K562 (cell line): ENCODE results near the gene SPATA24. TPM values are rescaled to one million over a fixed set of nuclear protein-coding genes. Genes with fewer than 3 reads are reported as not detected.

Source experiments
- ATAC-seq: fragments of 200-7000 bp; cut with Tn5 transposase; 3 replicates; pipeline ENCODE4 v1.9.1; 2020; ENCODE audit warnings: moderate library complexity
- BruUV-seq: library from RNA; stranded (reverse); fragments of 400-500 nt; replicated peaks from 2 replicates; lab custom pipeline; 2021; lab: Mats Ljungman, UMichigan
- CTCF ChIA-PET: fragments of 300-600 bp; formaldehyde crosslinking; extraction: SDS; loops from one replicate; lab custom pipeline; 2021; ENCODE audit warnings: low intra/inter-chr PET ratio; lab: Yijun Ruan, JAX
- POLR2A ChIA-PET: fragments of 300-600, 350-650 bp; sonication (Branson Sonifier 250); formaldehyde crosslinking; extraction: SDS; loops from one replicate; lab custom pipeline; 2021; ENCODE audit warnings: antibody characterized with exemption, inconsistent platforms; lab: Yijun Ruan, JAX
- DNase-seq, 4 experiments: peaks; one replicate each; pipeline versions ENCODE4 v3.0.0 to v3.0.0-alpha.2; 2011 to 2018; ENCODE audit warnings: low spot score in 3 of 4, mixed read lengths in 3 of 4; ENCODE audit errors: extremely low read depth in 1 of 4
- FAIRE-seq: peaks from 2 replicates; lab custom pipeline; 2011; peaks lifted over from hg19 to GRCh38; lab: Jason Lieb, UNC
- H2AFZ ChIP-seq: 2 replicates; pipeline ENCODE4 v1.6.0; 2011; ENCODE audit warnings: low read depth, low read length, control low read depth, inconsistent platforms
- H3K27ac ChIP-seq: fragments of 200-600 bp; 3 replicates; pipeline ENCODE4 v1.8.0; 2011; ENCODE audit warnings: low read depth, mild to moderate bottlenecking, control low read depth, inconsistent platforms, low read length, moderate library complexity, mixed read lengths; ENCODE audit errors: extremely low read depth
- H3K27me3 ChIP-seq, 2 experiments: fragments of 300-600 bp in 1 of 2; 2 replicates in 1 of 2; 3 replicates in 1 of 2; pipeline versions ENCODE4 v1.6.0 to v1.8.0; 2011; ENCODE audit warnings: inconsistent platforms in 2 of 2, low read length in 2 of 2, mild to moderate bottlenecking in 1 of 2, mixed read lengths in 1 of 2, moderate library complexity in 1 of 2; ENCODE audit not compliant: control insufficient read depth in 2 of 2, insufficient read depth in 2 of 2
- H3K36me3 ChIP-seq: fragments of 300-600 bp; 3 replicates; pipeline ENCODE4 v1.8.0; 2011; ENCODE audit warnings: mild to moderate bottlenecking, low read length, inconsistent platforms; ENCODE audit not compliant: control insufficient read depth, insufficient read depth
- H3K4me1 ChIP-seq, 2 experiments: fragments of 200-600 bp in 1 of 2; replicated peaks in 1 of 2; 2 replicates in 1 of 2; 3 replicates in 1 of 2; pipeline versions ENCODE4 v1.5.1 to v1.8.0; 2011; ENCODE audit warnings: inconsistent platforms in 2 of 2, low read length in 2 of 2, mild to moderate bottlenecking in 1 of 2, mixed read lengths in 1 of 2, moderate library complexity in 1 of 2; ENCODE audit not compliant: control insufficient read depth in 2 of 2, insufficient read depth in 2 of 2
- H3K4me2 ChIP-seq: 2 replicates; pipeline ENCODE4 v1.6.1; 2011; ENCODE audit warnings: low read length, control low read depth, inconsistent platforms, mixed read lengths; ENCODE audit not compliant: insufficient read depth
- H3K4me3 ChIP-seq: fragments of 200-600 bp; sonication (generic), shearing (Covaris generic); 2 replicates; pipeline ENCODE4 v1.5.1; 2016; ENCODE audit warnings: control low read depth, inconsistent platforms
- H3K79me2 ChIP-seq: fragments of 200-600 bp; 3 replicates; pipeline ENCODE4 v1.8.0; 2011; ENCODE audit warnings: low read length, inconsistent platforms; ENCODE audit not compliant: control insufficient read depth, insufficient read depth
- H3K9ac ChIP-seq, 2 experiments: 2 replicates each; pipeline versions ENCODE4 v1.6.0 to v1.6.1; 2011; ENCODE audit warnings: low read depth in 2 of 2, low read length in 2 of 2, control low read depth in 1 of 2, inconsistent platforms in 1 of 2, mild to moderate bottlenecking in 1 of 2, mixed read lengths in 1 of 2; ENCODE audit not compliant: insufficient read depth in 1 of 2
- H3K9me1 ChIP-seq: one replicate; pipeline ENCODE4 v1.6.0; 2011; ENCODE audit warnings: inconsistent platforms, mild to moderate bottlenecking, low read length, moderate library complexity; ENCODE audit not compliant: control insufficient read depth, insufficient read depth
- H3K9me3 ChIP-seq: replicated peaks from 2 replicates; pipeline ENCODE4 v1.5.1; 2011; ENCODE audit warnings: low read depth, low read length, inconsistent platforms; ENCODE audit not compliant: control insufficient read depth, insufficient read depth
- H4K20me1 ChIP-seq: replicated peaks from 2 replicates; pipeline ENCODE4 v1.6.1; 2011; ENCODE audit warnings: low read length, inconsistent platforms, mixed read lengths; ENCODE audit not compliant: control insufficient read depth, insufficient read depth
- ADNP ChIP-seq: fragments of 200-800 bp; sonication (Bioruptor generic); IDR thresholded peaks from 2 replicates; pipeline ENCODE4 v1.6.1; 2016; ENCODE audit warnings: missing genetic modification characterization, missing compliant biosample characterization
- BACH1 ChIP-seq: fragments of 200-800 bp; sonication (Bioruptor generic); IDR thresholded peaks from 2 replicates; pipeline ENCODE4 v1.6.1; 2016; ENCODE audit warnings: missing genetic modification characterization, missing compliant biosample characterization
- CEBPG ChIP-seq, 3 experiments: fragments of 200-800 bp in 1 of 3; sonication (Bioruptor generic) in 1 of 3; sonication (generic) in 1 of 3; formaldehyde crosslinking in 1 of 3; IDR thresholded peaks in 2 of 3; conservative IDR thresholded peaks in 1 of 3; 2 replicates each; pipeline versions ENCODE4 v1.6.1 to v1.8.0; 2016 to 2022; ENCODE audit warnings: missing compliant biosample characterization in 2 of 3, missing genetic modification characterization in 2 of 3, mild to moderate bottlenecking in 1 of 3, missing genetic modification reagents in 1 of 3
- HCFC1 ChIP-seq: IDR thresholded peaks from 2 replicates; pipeline ENCODE4 v1.6.1; 2012; ENCODE audit warnings: low read depth, low read length, improper control_type of control experiment
- JUNB ChIP-seq: fragments of 450-650 bp; formaldehyde crosslinking; conservative IDR thresholded peaks from 2 replicates; pipeline ENCODE4 v1.4.0; 2020; ENCODE audit warnings: mild to moderate bottlenecking
- NFIC ChIP-seq: fragments of 450-650 bp; IDR thresholded peaks from 2 replicates; pipeline ENCODE4 v1.6.1; 2017; ENCODE audit warnings: mild to moderate bottlenecking, inconsistent platforms
- NR2C2 ChIP-seq, 2 experiments: fragments of 200-800 bp in 1 of 2; sonication (Bioruptor generic) in 1 of 2; sonication (generic) in 1 of 2; formaldehyde crosslinking in 1 of 2; IDR thresholded peaks; 2 replicates each; pipeline versions ENCODE4 v1.6.1 to v1.8.0; 2016 to 2022; ENCODE audit warnings: mild to moderate bottlenecking in 1 of 2, missing compliant biosample characterization in 1 of 2, missing genetic modification characterization in 1 of 2, missing genetic modification reagents in 1 of 2
- NUFIP1 ChIP-seq: fragments of 450-650 bp; IDR thresholded peaks from 2 replicates; pipeline ENCODE4 v1.6.1; 2018; ENCODE audit not compliant: partially characterized antibody
- POLR2H ChIP-seq: IDR thresholded peaks from 2 replicates; pipeline ENCODE4 v1.6.1; 2016; ENCODE audit warnings: missing genetic modification characterization, low read depth, mild to moderate bottlenecking, control low read depth, missing compliant biosample characterization, moderate library complexity
- SIX5 ChIP-seq, 2 experiments: IDR thresholded peaks; 2 replicates each; pipeline ENCODE4 v1.6.1; 2011; ENCODE audit warnings: low read length in 2 of 2, borderline replicate concordance in 1 of 2, low read depth in 1 of 2, mild to moderate bottlenecking in 1 of 2, moderate library complexity in 1 of 2; ENCODE audit not compliant: insufficient read depth in 1 of 2
- TAF7 ChIP-seq: fragments of 450-650 bp; IDR thresholded peaks from 2 replicates; pipeline ENCODE4 v1.6.1; 2016; ENCODE audit warnings: missing genetic modification characterization, missing compliant biosample characterization
- ZNF76 ChIP-seq: fragments of 250-450 bp; sonication (Bioruptor Pico); IDR thresholded peaks from 2 replicates; pipeline ENCODE4 v1.4.0; 2020; ENCODE audit warnings: mild to moderate bottlenecking, moderate library complexity, borderline replicate concordance
- WGBS: fragments of 100-300 bp; shearing (Covaris generic); methylation state at CpG from one replicate; pipeline ENCODE4 v1.1.6; 2016; ENCODE audit warnings: low coverage, mixed read lengths; ENCODE audit not compliant: insufficient coverage; ENCODE audit errors: missing lambda C conversion rate; 5-methylcytosine and 5-hydroxymethylcytosine counted together
- in situ Hi-C: fragments of 300-500 bp; cut with MboI; formaldehyde crosslinking; loops from 4 replicates; pipeline ENCODE4 v1.15.0; 2018; ENCODE audit warnings: inconsistent platforms, mixed read lengths
- intact Hi-C: fragments of 100-400 bp; cut with micrococcal nuclease; formaldehyde crosslinking; loops from 2 replicates; pipeline ENCODE4 v1.14.2; 2022
- polyA plus RNA-seq, 8 experiments: library from polyadenylated mRNA; depleted of rRNA in 4 of 8; stranded (reverse) in 5 of 8; unstranded in 3 of 8; fragments of >200 nt; fragmentation: Nextera tagmentation in 2 of 8; fragmentation: Illumina TruSeq in 1 of 8; extraction: Ambion mirVana in 2 of 8; extraction: Trizol in 1 of 8; gene quantifications; 2 replicates each; pipeline versions ENCODE4 v1.2.1 to v1.2.3, GENCODE V29; 2011 to 2014; ENCODE audit warnings: inconsistent platforms in 1 of 8, missing spikeins in 1 of 8
- total RNA-seq, 7 experiments: library from RNA; depleted of rRNA in 6 of 7; stranded (reverse); fragments of >200 nt in 6 of 7; fragmentation: Illumina TruSeq in 2 of 7; extraction: Trizol in 2 of 7; gene quantifications; 2 replicates each; pipeline versions ENCODE4 v1.2.1 to v1.2.3, GENCODE V29; 2011 to 2021; ENCODE audit warnings: low replicate concordance in 1 of 7
- TF ChIP-seq, protein P1 (sequence below): fragments of 450-650 bp; formaldehyde crosslinking; conservative IDR thresholded peaks from 2 replicates; pipeline ENCODE4 v1.4.0; 2022; ENCODE audit warnings: mild to moderate bottlenecking, missing genetic modification characterization
- TF ChIP-seq, protein P2 (sequence below), 2 experiments: fragments of 450-650 bp; IDR thresholded peaks; 2 replicates each; pipeline ENCODE4 v1.6.1; 2016

SPATA24 gene
- total and polyA plus RNA-seq, 9 of the 15 experiments (the other 6 are each of a cell fraction or from before 2014, with no cell fraction given), result 4.1 to 12.6 (median 8.0) TPM

DNA sequence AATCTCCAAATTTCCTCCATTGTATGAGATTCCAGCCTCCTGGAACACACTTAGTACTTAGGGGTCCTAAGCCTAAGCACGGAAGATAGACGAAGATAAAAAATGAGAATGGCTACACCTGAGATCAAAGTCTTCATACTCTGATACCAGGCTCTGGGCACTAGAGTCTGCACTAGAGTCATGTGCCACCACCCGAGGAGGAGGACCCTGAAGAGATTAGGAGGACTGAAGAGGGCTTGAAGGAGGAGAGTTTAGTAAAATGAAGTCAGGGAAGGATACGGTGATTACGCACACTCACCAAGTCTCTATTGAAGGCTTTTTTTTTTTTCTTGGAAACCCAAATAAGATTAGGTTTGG lies 573 bp upstream of the SPATA24 start:
- Histone ChIP-seq H3K4me2 (peak overlapping the region; percentile 99), H4K20me1 (no peaks in the 10 kb centered on the region), H3K36me3 (0 out of 3 replicates have a peak, but pooled peaks cover 2% of the 10 kb centered on the region), H2AFZ (peak overlapping the region; percentile 97), H3K27ac (peak overlapping the region; percentile 90), H3K27me3 (no peaks in the 10 kb centered on the region), H3K9me3 (no peaks in the 10 kb centered on the region), H3K4me3 (peak overlapping the region; percentile 50), H3K79me2 (no peaks in the 10 kb centered on the region), H3K4me1 (peaks cover 11 to 15% of the 10 kb centered on the region in 2 experiments; a peak in 4 of 5 replicates), H3K9ac (peak overlapping the region; percentile 73 to 88), H3K9me1 (no peaks in the 10 kb centered on the region)
- no peak for DNase-seq
- BruUV-seq, result no TSS peak
- intact Hi-C loops, result loop anchor here (5.0 kb wide), 1 partner anchor 62 kb away; the partner anchor contains the start of gene PAIP2
- CTCF ChIA-PET, result no interaction called here
- in situ Hi-C loops, result no loop called here
- POLR2A ChIA-PET, result interaction anchor here (0.6 to 1.6 kb wide), 5 partner anchors 10 to 370 kb away, joined by 3 to 5 read pairs (median 3); no protein-coding TSS in a partner anchor
- no peak for ATAC-seq
- WGBS, result 50% methylated on average over 5 of the region's 5 CpGs
- FAIRE-seq, result no peak
- TF ChIP-seq BACH1 (tag), result peak; percentile 42; the same call in 1 of the 2 replicates
- TF ChIP-seq NUFIP1, result no peak
- TF ChIP-seq NR2C2 (CRISPR knock-in tag; IDR thresholded peaks at IDR 0.05), result no peak
- TF ChIP-seq NR2C2 (tag; IDR thresholded peaks at IDR 0.05), result peak; percentile 6; the same call in 1 of the 2 replicates
- TF ChIP-seq NFIC, result 0 out of 2 replicates have a peak, but pooled peaks have one; percentile 6
- TF ChIP-seq, protein P1, sequence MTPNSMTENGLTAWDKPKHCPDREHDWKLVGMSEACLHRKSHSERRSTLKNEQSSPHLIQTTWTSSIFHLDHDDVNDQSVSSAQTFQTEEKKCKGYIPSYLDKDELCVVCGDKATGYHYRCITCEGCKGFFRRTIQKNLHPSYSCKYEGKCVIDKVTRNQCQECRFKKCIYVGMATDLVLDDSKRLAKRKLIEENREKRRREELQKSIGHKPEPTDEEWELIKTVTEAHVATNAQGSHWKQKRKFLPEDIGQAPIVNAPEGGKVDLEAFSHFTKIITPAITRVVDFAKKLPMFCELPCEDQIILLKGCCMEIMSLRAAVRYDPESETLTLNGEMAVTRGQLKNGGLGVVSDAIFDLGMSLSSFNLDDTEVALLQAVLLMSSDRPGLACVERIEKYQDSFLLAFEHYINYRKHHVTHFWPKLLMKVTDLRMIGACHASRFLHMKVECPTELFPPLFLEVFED (CRISPR knock-in tag), result no peak
- TF ChIP-seq ADNP, result no peak
- no peak for TF ChIP-seq HCFC1
- no peak for TF ChIP-seq JUNB (CRISPR knock-in tag)
- 0 out of 2 replicates have a peak, but pooled peaks have one; percentile 28 for TF ChIP-seq TAF7 (tag)
- TF ChIP-seq SIX5 (IDR thresholded peaks at IDR 0.05; ENCODE audit: borderline replicate concordance in 1 of 2, insufficient read depth in 1 of 2, low read depth in 1 of 2, low read length in 2 of 2), result no peak
- TF ChIP-seq CEBPG (CRISPR knock-in tag; IDR thresholded peaks at IDR 0.05), result no peak
- 0 out of 4 replicates have a peak, but pooled peaks of 1 of the 2 experiments have one; percentile 10 for TF ChIP-seq CEBPG (tag; conservative IDR thresholded peaks at IDR 0.05 in 1 of 2, IDR thresholded peaks at IDR 0.05 in 1 of 2)
- TF ChIP-seq, protein P2, sequence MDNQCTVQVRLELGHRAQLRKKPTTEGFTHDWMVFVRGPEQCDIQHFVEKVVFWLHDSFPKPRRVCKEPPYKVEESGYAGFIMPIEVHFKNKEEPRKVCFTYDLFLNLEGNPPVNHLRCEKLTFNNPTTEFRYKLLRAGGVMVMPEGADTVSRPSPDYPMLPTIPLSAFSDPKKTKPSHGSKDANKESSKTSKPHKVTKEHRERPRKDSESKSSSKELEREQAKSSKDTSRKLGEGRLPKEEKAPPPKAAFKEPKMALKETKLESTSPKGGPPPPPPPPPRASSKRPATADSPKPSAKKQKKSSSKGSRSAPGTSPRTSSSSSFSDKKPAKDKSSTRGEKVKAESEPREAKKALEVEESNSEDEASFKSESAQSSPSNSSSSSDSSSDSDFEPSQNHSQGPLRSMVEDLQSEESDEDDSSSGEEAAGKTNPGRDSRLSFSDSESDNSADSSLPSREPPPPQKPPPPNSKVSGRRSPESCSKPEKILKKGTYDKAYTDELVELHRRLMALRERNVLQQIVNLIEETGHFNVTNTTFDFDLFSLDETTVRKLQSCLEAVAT (IDR thresholded peaks at IDR 0.05), result 0 out of 4 replicates have a peak, but pooled peaks have one; percentile 15 to 29
- no peak for TF ChIP-seq ZNF76 (CRISPR knock-in tag)
- 0 out of 2 replicates have a peak, but pooled peaks have one; percentile 20 for TF ChIP-seq POLR2H (tag)
